Gastroesophageal sphincter (tissue), 4 donors: ENCODE results near the gene CWC25. TPM values are rescaled to one million over a fixed set of nuclear protein-coding genes. Genes with fewer than 3 reads are reported as not detected.

Experiments used
- ATAC-seq: fragments of 150-250 bp; one replicate; pipeline ENCODE4 v1.9.1; 2016; ENCODE audit warnings: mild to moderate bottlenecking, moderate library complexity
- H3K27ac ChIP-seq, 4 donors: fragments of 200-600 bp; sonication (generic) in 3 of 4; 1 replicate in 3 of 4; 2 replicates in 1 of 4; pipeline ENCODE4 v1.5.1; 2016 to 2019
- H3K27me3 ChIP-seq: fragments of 200-600 bp; sonication (generic); one replicate; pipeline ENCODE4 v1.5.1; 2019
- H3K36me3 ChIP-seq, 2 donors: fragments of 200-600 bp; sonication (generic); one replicate each; pipeline ENCODE4 v1.5.1; 2019; ENCODE audit warnings: control low read depth in 1 of 2
- H3K4me1 ChIP-seq, 3 donors: fragments of 200-600 bp; sonication (generic); 1 replicate in 2 of 3; 2 replicates in 1 of 3; pipeline ENCODE4 v1.5.1; 2016 to 2019; ENCODE audit warnings: control low read depth in 2 of 3
- H3K4me3 ChIP-seq, 2 donors: fragments of 200-600 bp; sonication (generic); one replicate each; pipeline ENCODE4 v1.5.1; 2019; ENCODE audit warnings: mild to moderate bottlenecking in 1 of 2, moderate library complexity in 1 of 2
- H3K9me3 ChIP-seq, 3 donors: fragments of 200-600 bp; sonication (generic); one replicate each; pipeline ENCODE4 v1.5.1; 2017 to 2019; ENCODE audit warnings: control low read depth in 2 of 3
- CTCF ChIP-seq, 4 experiments: fragments of 200-600 bp in 2 of 4; fragments of 450-650 bp in 2 of 4; sonication (generic) in 1 of 4; IDR thresholded peaks; one replicate each; pipeline ENCODE4 v1.5.1; 2017 to 2019; ENCODE audit warnings: antibody characterized with exemption in 4 of 4, mild to moderate bottlenecking in 2 of 4, moderate library complexity in 2 of 4
- EP300 ChIP-seq: sonication (generic); formaldehyde crosslinking; IDR thresholded peaks from one replicate; pipeline ENCODE4 v1.6.1; 2017; ENCODE audit warnings: antibody characterized with exemption, mild to moderate bottlenecking
- POLR2A ChIP-seq, 2 donors: fragments of 450-650 bp; IDR thresholded peaks; one replicate each; pipeline ENCODE4 v1.6.1; 2017; ENCODE audit warnings: antibody characterized with exemption in 2 of 2, mild to moderate bottlenecking in 2 of 2, moderate library complexity in 1 of 2
- POLR2AphosphoS5 ChIP-seq: sonication (generic); formaldehyde crosslinking; IDR thresholded peaks from one replicate; pipeline ENCODE4 v1.6.1; 2017; ENCODE audit warnings: antibody characterized with exemption
- WGBS, 2 donors: methylation state at CpG; one replicate each; pipeline ENCODE4 v1.1.5; 2018; ENCODE audit warnings: low coverage in 1 of 2; 5-methylcytosine and 5-hydroxymethylcytosine counted together
- total RNA-seq, 4 donors: library from RNA; depleted of rRNA; stranded (reverse); fragments of >200 nt; gene quantifications; one replicate each; pipeline ENCODE4 v1.1.0, GENCODE V29; 2016

Gene CWC25
- total RNA-seq, 4 donors from 2014 or later: 13.6 to 35.0 (median 23.3) TPM

- H3K36me3 ChIP-seq: peaks cover 3 to 31% of the 10 kb centered on the region in 2 donors
- peak overlapping the region; percentile 94 to 100 (median 98) for H3K27ac ChIP-seq
- TF ChIP-seq POLR2A (IDR thresholded peaks at IDR 0.05) (no peak), POLR2AphosphoS5 (no peak), EP300 (no peak), CTCF (IDR thresholded peaks at IDR 0.05) (no peak)
- no peaks in the 10 kb centered on the region for H3K9me3 ChIP-seq
- peak; percentile 26 for ATAC-seq
- H3K27me3 ChIP-seq: no peaks in the 10 kb centered on the region
- 0% methylated on average over 4 to 11 of the region's 53 CpGs for WGBS, 2 donors
- H3K4me3 ChIP-seq: peak overlapping the region; percentile 94
- peaks cover 3 to 55% (median 29%) of the 10 kb centered on the region in 3 donors for H3K4me1 ChIP-seq
Observed at GRCh38 chr17:38798614-38799500, 26.3 kb downstream of the CWC25 start.

GRCh38 chr17:38797828-38798227, 27.3 kb downstream of the CWC25 start:
- peaks cover 3 to 59% (median 29%) of the 10 kb centered on the region in 3 donors for H3K4me1 ChIP-seq
- TF ChIP-seq CTCF (IDR thresholded peaks at IDR 0.05) (no peak), POLR2AphosphoS5 (no peak), EP300 (no peak), POLR2A (IDR thresholded peaks at IDR 0.05) (no peak)
- peaks cover 3 to 20% of the 10 kb centered on the region in 2 donors for H3K36me3 ChIP-seq
- H3K4me3 ChIP-seq: peak overlapping the region; percentile 94
- peak overlapping the region in 3 of 4 donors; percentile 98 to 100 (median 99) for H3K27ac ChIP-seq
- 61 to 86% methylated on average over 3 to 4 of the region's 6 CpGs for WGBS, 2 donors
- H3K9me3 ChIP-seq: no peaks in the 10 kb centered on the region
- no peak for ATAC-seq
- no peaks in the 10 kb centered on the region for H3K27me3 ChIP-seq

- Histone ChIP-seq H3K36me3 (peaks cover 3 to 19% of the 10 kb centered on the region in 2 donors), H3K4me1 (peaks cover 3 to 59% (median 29%) of the 10 kb centered on the region in 3 donors), H3K4me3 (peak overlapping the region in 1 of 2 donors; percentile 94), H3K27ac (peak overlapping the region in 3 of 4 donors; percentile 98 to 100 (median 99)), H3K9me3 (no peaks in the 10 kb centered on the region), H3K27me3 (no peaks in the 10 kb centered on the region)
- ATAC-seq: no peak
- WGBS, 2 donors: 56 to 65% methylated on average over 5 of the region's 5 CpGs
- no peak for TF ChIP-seq EP300
- no peak for TF ChIP-seq CTCF (IDR thresholded peaks at IDR 0.05)
- TF ChIP-seq POLR2AphosphoS5: no peak
- no peak for TF ChIP-seq POLR2A (IDR thresholded peaks at IDR 0.05)
Observed at GRCh38 chr17:38797158-38797490, 28.0 kb downstream of the CWC25 start.

- Histone ChIP-seq H3K9me3 (no peaks in the 10 kb centered on the region), H3K27me3 (no peaks in the 10 kb centered on the region), H3K4me1 (peaks cover 3 to 59% (median 29%) of the 10 kb centered on the region in 3 donors), H3K27ac (peak overlapping the region in 3 of 4 donors; percentile 46 to 100 (median 99)), H3K36me3 (peaks cover 0 to 13% of the 10 kb centered on the region in 2 donors), H3K4me3 (peak overlapping the region in 1 of 2 donors; percentile 94)
- no peak for TF ChIP-seq POLR2AphosphoS5
- TF ChIP-seq CTCF (IDR thresholded peaks at IDR 0.05): no peak
- no peak for TF ChIP-seq POLR2A (IDR thresholded peaks at IDR 0.05)
- 46 to 48% methylated on average over 4 to 5 of the region's 5 CpGs for WGBS, 2 donors
- ATAC-seq: no peak
Observed at GRCh38 chr17:38796451-38797157, 28.5 kb downstream of the CWC25 start.
